ENCODE data around the gene GPC6. TPM values are rescaled to one million over a fixed set of nuclear protein-coding genes. Genes with fewer than 3 reads are reported as not detected.

GPC6 gene
- total RNA-seq, 1 experiment from 2014 or later = 0.22 TPM

GRCh38 chr13:94227255-94227879, 1000.8 kb downstream of the GPC6 start:
- Histone ChIP-seq H3K4me2 (ENCODE audit: low read length) (no peak overlapping the region), H2AFZ (ENCODE audit: low read depth, low read length, poor library complexity, severe bottlenecking) (no peak overlapping the region), H4K20me1 (ENCODE audit: insufficient read depth) (no peaks in the 10 kb centered on the region), H3K79me2 (ENCODE audit: insufficient read depth, low read length) (no peaks in the 10 kb centered on the region), H3K9me3 (ENCODE audit: control insufficient read depth in 1 of 2, insufficient read depth in 1 of 2, low read depth in 1 of 2, low read length in 2 of 2) (peaks cover 0 to 7% of the 10 kb centered on the region in 2 experiments; a peak in 1 of 4 replicates), H3K9me2 (ENCODE audit: insufficient read depth) (no peaks in the 10 kb centered on the region), H3K27ac (ENCODE audit: low read depth, low read length) (no peak overlapping the region), H3K4me3 (replicated peaks in 1 of 2; ENCODE audit: low read depth in 1 of 2, low read length in 2 of 2) (no peak overlapping the region), H3K36me3 (ENCODE audit: control insufficient read depth in 1 of 2, insufficient read depth in 2 of 2, low read length in 2 of 2) (no peaks in the 10 kb centered on the region), H3K27me3 (ENCODE audit: insufficient read depth, low read length) (no peaks in the 10 kb centered on the region), H3K4me1 (ENCODE audit: control insufficient read depth in 1 of 2, insufficient read depth in 2 of 2, low read length in 2 of 2) (no peaks in the 10 kb centered on the region), H3K9ac (ENCODE audit: low read length) (no peak overlapping the region)
- RAD21 ChIA-PET (ENCODE audit: low non-redundant PET in 1 of 2, low total read pairs in 2 of 2, uncharacterized antibody in 2 of 2, unreplicated experiment in 2 of 2) = no interaction called here
- intact Hi-C loops (cut with micrococcal nuclease) = no loop called here
- CTCF ChIA-PET = no interaction called here
- no TSS peak for BruUV-seq (replicated peaks)
- ATAC-seq (no peak), DNase-seq (ENCODE audit: low read depth, low spot score) (no peak)
- POLR2A ChIA-PET = no interaction called here
- TF ChIP-seq ZFX (IDR thresholded peaks at IDR 0.05) (no peak), TCF7L2 (IDR thresholded peaks at IDR 0.05; ENCODE audit: borderline replicate concordance, extremely low read depth, insufficient read depth, insufficient read length) (no peak), ELF1 (IDR thresholded peaks at IDR 0.05; ENCODE audit: borderline replicate concordance, low read depth) (no peak), SP1 (IDR thresholded peaks at IDR 0.05; ENCODE audit: low read depth) (no peak), RAD21 (IDR thresholded peaks at IDR 0.05; ENCODE audit: low read depth) (no peak)

GRCh38 chr13:94228763-94229162, 1002.2 kb downstream of the GPC6 start:
- no peaks in the 10 kb centered on the region for H3K36me3 ChIP-seq (ENCODE audit: control insufficient read depth in 1 of 2, insufficient read depth in 2 of 2, low read length in 2 of 2)
- no peak overlapping the region for H3K4me3 ChIP-seq (replicated peaks in 1 of 2; ENCODE audit: low read depth in 1 of 2, low read length in 2 of 2)
- TF ChIP-seq MAX (IDR thresholded peaks at IDR 0.05) = no peak
- TF ChIP-seq SP1 (IDR thresholded peaks at IDR 0.05; ENCODE audit: low read depth) = no peak
- no peak for TF ChIP-seq CTCF (IDR thresholded peaks at IDR 0.05 in 2 of 3, conservative IDR thresholded peaks at IDR 0.05 in 1 of 3; ENCODE audit: borderline replicate concordance in 1 of 3, insufficient read depth in 1 of 3, low read depth in 2 of 3, low read length in 2 of 3)
- no peak for TF ChIP-seq EZH2 (IDR thresholded peaks at IDR 0.05)
- no peak for TF ChIP-seq ZBTB33 (IDR thresholded peaks at IDR 0.05; ENCODE audit: extremely low read depth, insufficient replicate concordance, low read length)
- TF ChIP-seq JUND (IDR thresholded peaks at IDR 0.05) = no peak
- no peak for ATAC-seq
- no peaks in the 10 kb centered on the region for H4K20me1 ChIP-seq (ENCODE audit: insufficient read depth)
- peaks cover 0 to 1% of the 10 kb centered on the region in 2 experiments; a peak in 1 of 4 replicates for H3K9me3 ChIP-seq (ENCODE audit: control insufficient read depth in 1 of 2, insufficient read depth in 1 of 2, low read depth in 1 of 2, low read length in 2 of 2)
- BruUV-seq (replicated peaks) = no TSS peak
- no peak overlapping the region for H3K27ac ChIP-seq (ENCODE audit: low read depth, low read length)
- H3K79me2 ChIP-seq (ENCODE audit: insufficient read depth, low read length) = no peaks in the 10 kb centered on the region
- H2AFZ ChIP-seq (ENCODE audit: low read depth, low read length, poor library complexity, severe bottlenecking) = no peak overlapping the region
- H3K9ac ChIP-seq (ENCODE audit: low read length) = no peak overlapping the region
- CTCF ChIA-PET = no interaction called here
- no peaks in the 10 kb centered on the region for H3K4me1 ChIP-seq (ENCODE audit: control insufficient read depth in 1 of 2, insufficient read depth in 2 of 2, low read length in 2 of 2)
- H3K4me2 ChIP-seq (ENCODE audit: low read length) = no peak overlapping the region
- intact Hi-C loops (cut with micrococcal nuclease) = no loop called here
- no peaks in the 10 kb centered on the region for H3K9me2 ChIP-seq (ENCODE audit: insufficient read depth)
- POLR2A ChIA-PET = no interaction called here
- DNase-seq (ENCODE audit: low read depth, low spot score) = no peak
- RAD21 ChIA-PET (ENCODE audit: low non-redundant PET in 1 of 2, low total read pairs in 2 of 2, uncharacterized antibody in 2 of 2, unreplicated experiment in 2 of 2) = no interaction called here
- no peaks in the 10 kb centered on the region for H3K27me3 ChIP-seq (ENCODE audit: insufficient read depth, low read length)
